Heart right ventricle (tissue), 16 donors: ENCODE data around the gene TGM1. TPM values are rescaled to one million over a fixed set of nuclear protein-coding genes. Genes with fewer than 3 reads are reported as not detected.
A peak's percentile ranks its signal among the peaks of the same experiment; 100 is the strongest.
"Not testable (repeated sequence)": the region's sequence is repeated elsewhere in the genome, so short reads cannot be mapped to it uniquely, and the experiment has no call there.

ENCODE experiments used
- ATAC-seq, 8 donors: fragments of 200-7000 bp; cut with Tn5 transposase; one replicate each; pipeline ENCODE4 v1.9.1; 2020; ENCODE audit warnings: mild to moderate bottlenecking in 8 of 8, moderate library complexity in 8 of 8, moderate number of reproducible peaks in 1 of 8
- DNase-seq, 2 donors: peaks; one replicate each; pipeline ENCODE4 v3.0.0-alpha.2; 2020
- H3K27ac ChIP-seq, 10 donors: fragments of 200-600 bp; sonication (generic) in 2 of 10; one replicate each; pipeline versions ENCODE4 v1.5.0 to v1.8.0; 2020 to 2022; ENCODE audit warnings: mild to moderate bottlenecking in 3 of 10
- H3K27me3 ChIP-seq, 7 donors: fragments of 200-600 bp; one replicate each; pipeline ENCODE4 v1.8.0; 2021 to 2022; ENCODE audit warnings: mild to moderate bottlenecking in 2 of 7
- H3K36me3 ChIP-seq, 9 donors: fragments of 200-600 bp; sonication (generic) in 1 of 9; one replicate each; pipeline versions ENCODE4 v1.5.0 to v1.8.0; 2020 to 2022; ENCODE audit warnings: mild to moderate bottlenecking in 2 of 9
- H3K4me1 ChIP-seq, 9 donors: fragments of 200-600 bp; sonication (generic) in 1 of 9; one replicate each; pipeline versions ENCODE4 v1.5.0 to v1.8.0; 2020 to 2022; ENCODE audit warnings: mild to moderate bottlenecking in 4 of 9
- H3K4me3 ChIP-seq, 10 donors: fragments of 200-600 bp; sonication (generic) in 2 of 10; one replicate each; pipeline versions ENCODE4 v1.5.0 to v1.8.0; 2020 to 2022; ENCODE audit warnings: mild to moderate bottlenecking in 7 of 10, moderate library complexity in 2 of 10
- H3K9me3 ChIP-seq, 11 donors: fragments of 200-600 bp in 10 of 11; sonication (generic) in 2 of 11; one replicate each; pipeline versions ENCODE4 v1.5.0 to v1.8.0; 2013 to 2022; ENCODE audit warnings: mild to moderate bottlenecking in 2 of 11, control low read depth in 1 of 11, moderate library complexity in 1 of 11
- WGBS, 2 donors: extraction: QIAGEN DNeasy Blood & Tissue Kit; methylation state at CpG; one replicate each; pipeline ENCODE4 v1.1.7; 2013; ENCODE audit warnings: inconsistent platforms in 1 of 2; 5-methylcytosine and 5-hydroxymethylcytosine counted together
- intact Hi-C, 10 donors: fragments of 100-400 bp; cut with DNase I; formaldehyde crosslinking; loops; one replicate each; pipeline versions ENCODE4 v1.11.1 to v1.14.2; 2022
- polyA plus RNA-seq, 2 donors: library from polyadenylated mRNA; stranded (reverse); fragments of 200-250 nt; gene quantifications; one replicate each; pipeline ENCODE4 v1.2.3, GENCODE V29; 2013
- total RNA-seq, 10 donors: library from RNA; stranded (reverse); fragmentation: NEBNext Ultra II Directional in 3 of 10; extraction: Animal tissue kit (Norgen Biotek cat#: 25700) in 3 of 10; gene quantifications; one replicate each; pipeline versions ENCODE4 v1.2.1 to v1.2.4, GENCODE V29; 2021 to 2023
- TF ChIP-seq, protein P1 (sequence below), 9 donors: fragments of 200-600 bp; sonication (generic) in 2 of 9; IDR thresholded peaks; one replicate each; pipeline versions ENCODE4 v1.5.0 to v1.8.0; 2021 to 2022; ENCODE audit warnings: antibody characterized with exemption in 9 of 9, mild to moderate bottlenecking in 5 of 9, moderate library complexity in 1 of 9
- donor health status: Arrhythmogenic right ventricular cardiomyopathy.
- donor health status: ischemic (EF 13 %, LVEDD 7.1; RV severe dilation, severe dysfunction).
- donor health status: healthy with polysubstance abuse.
- donor health status: DM: no; HTN: yes; CAD: no.
- donor health status: DM: no; HTN: no; CAD: no.
- donor health status: ischemic (EF 25% LVEDD 6.9; RV normal size, moderate dysfunction).
- donor health status: ischemic (EF 25% LVEDD 5.7; RV mildly dilated, moderate dysfunction).
- donor health status: healthy.
- donor health status: DM: yes; HTN: yes; CAD: no.
- donor health status: Ischemic cardiomyopathy.
- donor health status: ischemic (EF 35%, LVEDD 5.7; RV mildly dilated, moderate dysfunction).
- donor health status: nonischemic (EF 11% LVEDD 7.7; RV severe dilation, severe dysfunction).
- donor health status: DM: yes; HTN: yes; CAD: no.
- donor health status: PGD.
- donor health status: ischemic (EF 29% LVEDD 5.4; RV normal size, mild dysfunction).
- donor health status: nonischemic (EF 23%, LVEDD 6.1; RV moderate dilation, normal function).

Gene TGM1
- total and polyA plus RNA-seq, 12 donors: 0.17 to 2.2 (median 0.65) TPM

DNA sequence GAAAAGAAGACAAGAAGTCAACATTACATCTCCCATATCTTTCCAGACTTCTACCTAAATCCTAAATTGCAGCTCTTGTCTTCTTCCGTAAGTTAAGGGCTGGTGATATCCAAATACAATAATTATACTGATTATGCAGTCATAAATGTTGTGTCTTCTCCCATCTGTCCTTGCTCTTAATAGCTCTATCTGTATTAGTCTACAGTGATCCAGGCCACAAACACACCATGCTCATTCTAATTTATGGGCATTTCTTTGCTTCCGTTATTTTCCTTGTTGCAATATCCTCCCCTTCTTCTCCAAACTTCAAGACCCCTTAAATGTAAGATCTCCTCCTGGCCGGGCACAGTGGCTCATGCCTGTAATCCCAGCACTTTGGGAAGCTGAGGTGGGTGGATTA, 43.5 kb downstream of the TGM1 start:
- 60 to 61% methylated on average over 3 of the region's 3 CpGs for WGBS, 2 donors
- ATAC-seq: no peak
- H3K9me3 ChIP-seq: no peaks in the 10 kb centered on the region
- no peak overlapping the region for H3K4me3 ChIP-seq
- no peak overlapping the region for H3K27ac ChIP-seq
- peaks cover 0 to 26% (median 6%) of the 10 kb centered on the region in 9 donors for H3K36me3 ChIP-seq
- TF ChIP-seq, protein P1, sequence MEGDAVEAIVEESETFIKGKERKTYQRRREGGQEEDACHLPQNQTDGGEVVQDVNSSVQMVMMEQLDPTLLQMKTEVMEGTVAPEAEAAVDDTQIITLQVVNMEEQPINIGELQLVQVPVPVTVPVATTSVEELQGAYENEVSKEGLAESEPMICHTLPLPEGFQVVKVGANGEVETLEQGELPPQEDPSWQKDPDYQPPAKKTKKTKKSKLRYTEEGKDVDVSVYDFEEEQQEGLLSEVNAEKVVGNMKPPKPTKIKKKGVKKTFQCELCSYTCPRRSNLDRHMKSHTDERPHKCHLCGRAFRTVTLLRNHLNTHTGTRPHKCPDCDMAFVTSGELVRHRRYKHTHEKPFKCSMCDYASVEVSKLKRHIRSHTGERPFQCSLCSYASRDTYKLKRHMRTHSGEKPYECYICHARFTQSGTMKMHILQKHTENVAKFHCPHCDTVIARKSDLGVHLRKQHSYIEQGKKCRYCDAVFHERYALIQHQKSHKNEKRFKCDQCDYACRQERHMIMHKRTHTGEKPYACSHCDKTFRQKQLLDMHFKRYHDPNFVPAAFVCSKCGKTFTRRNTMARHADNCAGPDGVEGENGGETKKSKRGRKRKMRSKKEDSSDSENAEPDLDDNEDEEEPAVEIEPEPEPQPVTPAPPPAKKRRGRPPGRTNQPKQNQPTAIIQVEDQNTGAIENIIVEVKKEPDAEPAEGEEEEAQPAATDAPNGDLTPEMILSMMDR (IDR thresholded peaks at IDR 0.05): no peak
- intact Hi-C loops: no loop called here
- peaks cover 0 to 22% (median 15%) of the 10 kb centered on the region in 9 donors for H3K4me1 ChIP-seq
- H3K27me3 ChIP-seq: no peaks in the 10 kb centered on the region
- DNase-seq: no peak

DNA sequence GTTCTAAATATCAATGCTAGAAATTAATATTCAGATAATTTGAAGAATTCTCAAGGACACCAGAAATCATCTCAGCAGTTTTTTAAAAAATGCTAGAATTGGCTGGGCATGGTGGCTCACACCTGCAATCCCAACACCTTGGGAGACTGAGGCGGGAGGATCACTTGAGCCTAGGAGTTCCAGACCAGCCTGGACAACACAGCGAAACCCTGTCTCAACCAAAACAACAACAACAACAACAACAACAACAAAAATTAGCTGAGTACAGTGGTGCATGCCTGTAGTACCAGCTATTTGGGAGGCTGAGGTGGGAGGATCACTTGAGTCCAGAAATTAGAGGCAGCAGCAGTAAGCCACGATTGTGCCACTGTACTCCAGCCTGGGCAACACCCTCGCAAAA, 43.9 kb downstream of the TGM1 start:
- H3K27me3 ChIP-seq: no peaks in the 10 kb centered on the region
- H3K4me3 ChIP-seq: no peak overlapping the region
- DNase-seq (no peak), ATAC-seq (no peak)
- 94% methylated on average over 4 of the region's 4 CpGs for WGBS, 2 donors
- H3K9me3 ChIP-seq: no peaks in the 10 kb centered on the region
- intact Hi-C loops: no loop called here
- H3K4me1 ChIP-seq: peaks cover 0 to 24% (median 15%) of the 10 kb centered on the region in 9 donors
- H3K36me3 ChIP-seq: peaks cover 0 to 26% (median 6%) of the 10 kb centered on the region in 9 donors
- TF ChIP-seq, protein P1 (IDR thresholded peaks at IDR 0.05): no peak
- no peak overlapping the region for H3K27ac ChIP-seq

DNA sequence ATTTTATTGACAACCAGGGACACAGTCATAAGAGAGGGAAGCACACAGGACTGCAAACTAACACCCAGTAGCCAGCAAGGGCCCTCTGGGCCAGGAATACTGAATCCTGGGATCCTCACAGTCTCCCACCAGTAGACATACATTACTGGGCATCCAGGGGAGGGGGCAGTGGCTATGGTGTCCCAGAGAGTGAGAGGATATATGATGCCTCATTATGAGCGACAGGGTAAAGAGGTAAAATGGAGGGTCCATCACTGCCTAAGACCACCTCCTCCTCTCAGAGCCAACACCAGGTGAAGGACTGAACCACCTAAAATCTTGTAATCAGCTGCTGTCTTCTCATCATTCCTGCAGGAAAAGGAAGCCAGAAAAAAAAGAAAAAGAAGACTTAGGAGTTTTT, 46.1 kb downstream of the TGM1 start:
- H3K4me3 ChIP-seq, ATAC-seq, DNase-seq, H3K9me3 ChIP-seq, H3K27ac ChIP-seq, H3K27me3 ChIP-seq, intact Hi-C loops: not testable (repeated sequence)
- H3K36me3 ChIP-seq: peaks cover 0 to 26% (median 6%) of the 10 kb centered on the region in 9 donors
- peaks cover 0 to 37% (median 26%) of the 10 kb centered on the region in 9 donors for H3K4me1 ChIP-seq
- 94 to 98% methylated on average over 1 of the region's 1 CpG for WGBS, 2 donors

DNA sequence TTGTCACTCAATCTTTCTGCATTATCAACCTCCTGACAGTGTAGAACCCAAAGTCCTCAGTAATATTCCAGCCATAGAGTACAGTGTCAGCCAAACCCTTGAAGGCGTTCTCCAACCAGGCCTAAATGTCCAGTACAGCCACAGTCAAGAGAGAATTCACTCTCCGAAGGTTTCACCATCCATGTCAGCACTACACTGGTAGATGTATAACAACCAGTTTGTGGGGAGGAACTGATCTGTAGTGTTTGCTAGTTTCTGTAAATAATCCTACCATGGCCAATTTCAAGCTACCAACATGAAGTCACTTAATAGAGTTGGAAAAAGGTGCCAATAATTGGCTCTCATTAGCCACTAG, 46.7 kb downstream of the TGM1 start:
- DNase-seq (no peak), ATAC-seq (no peak)
- TF ChIP-seq, protein P1 (IDR thresholded peaks at IDR 0.05): no peak
- intact Hi-C loops: no loop called here
- Histone ChIP-seq H3K4me1 (peaks cover 0 to 39% (median 26%) of the 10 kb centered on the region in 9 donors), H3K4me3 (peak overlapping the region in 7 of 10 donors; percentile 54 to 88 (median 78)), H3K27me3 (no peaks in the 10 kb centered on the region), H3K9me3 (no peaks in the 10 kb centered on the region), H3K27ac (peak overlapping the region in 9 of 10 donors; percentile 81 to 95 (median 89)), H3K36me3 (peaks cover 0 to 29% (median 6%) of the 10 kb centered on the region in 9 donors)
- 92 to 93% methylated on average over 2 of the region's 2 CpGs for WGBS, 2 donors

DNA sequence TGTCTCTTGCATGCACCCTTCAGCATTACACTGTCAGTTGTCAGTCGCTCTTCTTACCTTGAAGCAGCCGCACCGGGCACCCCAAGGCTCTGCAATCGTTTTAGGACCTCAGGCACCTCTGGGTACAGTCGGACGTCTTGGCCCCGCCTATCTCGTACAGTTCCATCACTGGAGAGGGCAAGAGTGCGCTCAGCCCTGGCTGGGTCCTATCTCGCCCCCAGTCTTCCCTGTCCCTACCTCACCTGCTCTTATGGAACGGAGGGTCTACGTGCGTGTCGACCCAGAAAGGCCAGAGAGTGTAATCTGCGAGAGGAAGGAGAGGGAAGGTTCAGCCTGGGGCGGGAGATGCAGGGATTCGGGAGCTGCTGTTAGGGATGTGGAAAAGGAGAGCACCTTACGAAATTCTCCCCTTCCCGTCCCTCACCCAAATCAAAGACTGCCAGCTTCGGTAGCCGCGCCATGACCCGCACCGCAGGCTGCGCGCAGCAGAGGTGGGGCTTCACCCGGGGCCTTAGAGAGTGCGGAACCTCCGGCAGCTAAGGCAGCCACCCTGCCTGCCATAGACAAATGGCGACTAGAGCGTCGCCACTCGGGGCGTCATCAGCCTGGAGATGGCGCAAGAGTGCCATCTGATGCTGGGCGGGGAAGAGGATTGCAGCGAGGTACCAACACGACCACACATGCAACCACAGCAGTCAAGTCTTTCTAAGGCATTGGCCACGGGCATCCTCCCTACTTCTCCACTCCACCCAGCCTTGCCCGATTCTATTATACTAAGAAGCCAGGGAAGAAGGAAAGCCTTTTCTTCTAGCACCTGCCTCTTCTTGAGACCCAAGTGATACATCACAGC, 47.3 kb downstream of the TGM1 start, which contains the start of gene MDP1:
TSS of gene MDP1 (minus strand) at position 572 of the 850 bp plus-strand sequence. CDS start at position 461, 111 bp downstream.
- TF ChIP-seq, protein P1 (IDR thresholded peaks at IDR 0.05): peak; percentile 17 to 80 (median 68)
- Histone ChIP-seq H3K27ac (peak within 1 kb of the TSS; percentile 60 to 95 (median 88)), H3K4me1 (peaks cover 0 to 42% (median 26%) of the 10 kb centered on the region in 9 donors), H3K4me3 (peak within 1 kb of the TSS; percentile 54 to 88 (median 76)), H3K27me3 (no peaks in the 10 kb centered on the region), H3K9me3 (no peaks in the 10 kb centered on the region), H3K36me3 (peaks cover 0 to 35% (median 6%) of the 10 kb centered on the region in 9 donors)
- intact Hi-C loops: no loop called here
- 0% methylated on average over 40 of the region's 40 CpGs for WGBS, 2 donors
- peak; percentile 79 to 87 (median 82) for ATAC-seq
- peak; percentile 85 for DNase-seq
